Transverse colon (tissue), 4 donors: Measurements from ENCODE around the gene UNC13A. TPM values are rescaled to one million over a fixed set of nuclear protein-coding genes. Genes with fewer than 3 reads are reported as not detected.
"Not testable (repeated sequence)": the region's sequence is repeated elsewhere in the genome, so short reads cannot be mapped to it uniquely, and the experiment has no call there.

ENCODE experiments used
- DNase-seq: peaks from one replicate; pipeline ENCODE4 v3.0.0-alpha.2; 2019
- H3K27ac ChIP-seq, 4 donors: fragments of 200-600 bp; sonication (generic); 2 replicates each; pipeline ENCODE4 v1.5.1; 2016 to 2018; ENCODE audit warnings: inconsistent platforms in 4 of 4
- H3K27me3 ChIP-seq: fragments of 200-600 bp; sonication (generic); 2 replicates; pipeline ENCODE4 v1.5.1; 2017; ENCODE audit warnings: inconsistent platforms
- H3K36me3 ChIP-seq, 4 donors: fragments of 200-600 bp; sonication (generic); 2 replicates each; pipeline ENCODE4 v1.5.1; 2017 to 2019; ENCODE audit warnings: inconsistent platforms in 4 of 4
- H3K4me1 ChIP-seq, 4 donors: fragments of 200-600 bp; sonication (generic); 2 replicates each; pipeline ENCODE4 v1.5.1; 2017 to 2020; ENCODE audit warnings: inconsistent platforms in 4 of 4
- H3K4me3 ChIP-seq, 4 donors: fragments of 200-600 bp; sonication (generic); 1 replicate in 1 of 4; 2 replicates in 3 of 4; pipeline versions ENCODE4 v1.5.1 to v1.6.1; 2017 to 2019; ENCODE audit warnings: inconsistent platforms in 4 of 4
- H3K9me3 ChIP-seq, 2 donors: fragments of 200-600 bp; sonication (generic); 2 replicates each; pipeline ENCODE4 v1.5.1; 2017 to 2019; ENCODE audit warnings: inconsistent platforms in 2 of 2
- CTCF ChIP-seq, 5 experiments: fragments of 200-600 bp in 3 of 5; fragments of 450-650 bp in 2 of 5; sonication (generic) in 3 of 5; IDR thresholded peaks; 1 replicate in 2 of 5; 2 replicates in 3 of 5; pipeline ENCODE4 v1.5.1; 2016 to 2017; ENCODE audit warnings: antibody characterized with exemption in 5 of 5, inconsistent platforms in 3 of 5, mild to moderate bottlenecking in 2 of 5, moderate library complexity in 1 of 5
- EP300 ChIP-seq: sonication (generic); formaldehyde crosslinking; IDR thresholded peaks from one replicate; pipeline ENCODE4 v1.6.1; 2017; ENCODE audit warnings: antibody characterized with exemption, low read depth
- POLR2A ChIP-seq: fragments of 450-650 bp; IDR thresholded peaks from one replicate; pipeline ENCODE4 v1.6.1; 2016; ENCODE audit warnings: antibody characterized with exemption, mild to moderate bottlenecking, moderate library complexity
- POLR2AphosphoS5 ChIP-seq, 3 donors: sonication (generic); formaldehyde crosslinking; IDR thresholded peaks; one replicate each; pipeline ENCODE4 v1.6.1; 2016; ENCODE audit warnings: antibody characterized with exemption in 3 of 3
- WGBS, 2 donors: methylation state at CpG; one replicate each; pipeline ENCODE4 v1.1.5; 2018; ENCODE audit warnings: low coverage in 1 of 2; 5-methylcytosine and 5-hydroxymethylcytosine counted together
- in situ Hi-C, 4 donors: fragments of 200-750 bp; cut with MboI; loops; one replicate each; pipeline versions ENCODE4 v1.15.0 to v1.15.1; 2017; ENCODE audit warnings: low sequenced_read_pairs in 3 of 4, low pct_ligation_motif_present in 1 of 4, low pct_unique_long_range_greater_than_20kb in 1 of 4
- intact Hi-C: fragments of 100-400 bp; cut with DNase I; formaldehyde crosslinking; loops from one replicate; pipeline ENCODE4 v1.15.1; 2023; ENCODE audit warnings: low total_unique reads
- total RNA-seq, 4 donors: library from RNA; depleted of rRNA; stranded (reverse); fragments of >200 nt; gene quantifications; one replicate each; pipeline ENCODE4 v1.1.0, GENCODE V29; 2016

UNC13A gene
- total RNA-seq, 4 donors from 2014 or later = under 0.01 to 1.9 (median 0.30) TPM

GRCh38 chr19:17599780-17600179 is 88.4 kb downstream of the UNC13A start:
- intact Hi-C loops = no loop called here
- in situ Hi-C loops = no loop called here
- no peak overlapping the region for H3K4me3 ChIP-seq
- H3K27ac ChIP-seq = no peak overlapping the region
- no peak for TF ChIP-seq CTCF (IDR thresholded peaks at IDR 0.05)
- no peak for TF ChIP-seq EP300
- TF ChIP-seq POLR2A = no peak
- no peak for TF ChIP-seq POLR2AphosphoS5 (IDR thresholded peaks at IDR 0.05)
- no peaks in the 10 kb centered on the region for H3K36me3 ChIP-seq
- no peaks in the 10 kb centered on the region for H3K4me1 ChIP-seq
- no peak for DNase-seq
- H3K9me3 ChIP-seq = no peaks in the 10 kb centered on the region
- peaks cover 52% of the 10 kb centered on the region for H3K27me3 ChIP-seq
- 41 to 67% methylated on average over 4 to 10 of the region's 10 CpGs for whole genome bisulfite sequencing, 2 donors

- no peak overlapping the region for H3K4me3 ChIP-seq
- WGBS, 2 donors = 54 to 100% methylated on average over 1 to 9 of the region's 9 CpGs
- H3K27me3 ChIP-seq = peaks cover 47% of the 10 kb centered on the region
- intact Hi-C loops = no loop called here
- no peaks in the 10 kb centered on the region for H3K9me3 ChIP-seq
- in situ Hi-C loops = no loop called here
- no peaks in the 10 kb centered on the region for H3K4me1 ChIP-seq
- no peak overlapping the region for H3K27ac ChIP-seq
- no peak for TF ChIP-seq POLR2A
- DNase-seq = no peak
- H3K36me3 ChIP-seq = no peaks in the 10 kb centered on the region
These were observed 89.2 kb downstream of the UNC13A start for GRCh38 chr19:17598953-17599352.

GRCh38 chr19:17598063-17598462 is 90.1 kb downstream of the UNC13A start:
- H3K9me3 ChIP-seq, H3K27ac ChIP-seq, H3K4me1 ChIP-seq, intact Hi-C loops, H3K4me3 ChIP-seq, H3K36me3 ChIP-seq, DNase-seq, in situ Hi-C loops: not testable (repeated sequence)
- peaks cover 38% of the 10 kb centered on the region for H3K27me3 ChIP-seq
- WGBS, 2 donors = 83 to 86% methylated on average over 1 to 8 of the region's 8 CpGs

- H3K27me3 ChIP-seq = peaks cover 12% of the 10 kb centered on the region
- H3K4me1 ChIP-seq, H3K27ac ChIP-seq, H3K9me3 ChIP-seq, H3K36me3 ChIP-seq, H3K4me3 ChIP-seq, in situ Hi-C loops, DNase-seq, intact Hi-C loops: not testable (repeated sequence)
- WGBS, 2 donors = 75 to 81% methylated on average over 7 of the region's 7 CpGs
These were observed 93.9 kb downstream of the UNC13A start for GRCh38 chr19:17594296-17594695.

GRCh38 chr19:17590866-17591265 is 97.3 kb downstream of the UNC13A start:
- DNase-seq = no peak
- Histone ChIP-seq H3K4me3 (no peak overlapping the region), H3K27me3 (peaks cover 12% of the 10 kb centered on the region), H3K4me1 (no peaks in the 10 kb centered on the region), H3K9me3 (no peaks in the 10 kb centered on the region), H3K36me3 (no peaks in the 10 kb centered on the region), H3K27ac (no peak overlapping the region)
- intact Hi-C loops (no loop called here), in situ Hi-C loops (no loop called here)
- 95% methylated on average over 1 of the region's 1 CpG; no CpG with 5 or more reads in 1 of the 2 donors for WGBS, 2 donors
- TF ChIP-seq POLR2AphosphoS5 (IDR thresholded peaks at IDR 0.05) = no peak
- TF ChIP-seq EP300 = no peak
- no peak for TF ChIP-seq POLR2A
- TF ChIP-seq CTCF (IDR thresholded peaks at IDR 0.05) = no peak

- peaks cover 0 to 13% (median 3%) of the 10 kb centered on the region in 4 donors for H3K36me3 ChIP-seq
- H3K4me1 ChIP-seq, intact Hi-C loops, H3K27me3 ChIP-seq, H3K27ac ChIP-seq, in situ Hi-C loops, DNase-seq, H3K9me3 ChIP-seq, H3K4me3 ChIP-seq: not testable (repeated sequence)
- 46 to 62% methylated on average over 1 to 7 of the region's 7 CpGs for WGBS, 2 donors
These were observed 102.8 kb downstream of the UNC13A start for GRCh38 chr19:17585395-17585794.
